K562 (cell line): ENCODE results near the gene PRKACA. TPM values are rescaled to one million over a fixed set of nuclear protein-coding genes. Genes with fewer than 3 reads are reported as not detected.

ENCODE experiments used
- ARID2 ChIP-seq: fragments of 450-650 bp; IDR thresholded peaks from 2 replicates; pipeline ENCODE4 v1.6.1; 2017; ENCODE audit warnings: antibody characterized with exemption, mild to moderate bottlenecking
- DNMT1 ChIP-seq: fragments of 450-650 bp; IDR thresholded peaks from 2 replicates; pipeline ENCODE4 v1.6.1; 2016; ENCODE audit warnings: antibody characterized with exemption, mild to moderate bottlenecking
- ERF ChIP-seq: fragments of 450-650 bp; formaldehyde crosslinking; IDR thresholded peaks from 2 replicates; pipeline ENCODE4 v1.4.0; 2020; ENCODE audit warnings: mild to moderate bottlenecking, mixed read lengths
- HOXB6 ChIP-seq: fragments of 250-450 bp; sonication (Bioruptor Pico); IDR thresholded peaks from 2 replicates; pipeline ENCODE4 v1.5.1; 2022; ENCODE audit warnings: mild to moderate bottlenecking, borderline replicate concordance
- KLF1 ChIP-seq: fragments of 450-650 bp; IDR thresholded peaks from 2 replicates; pipeline ENCODE4 v1.6.1; 2016; ENCODE audit warnings: missing genetic modification characterization, missing compliant biosample characterization
- LARP7 ChIP-seq: fragments of 450-650 bp; IDR thresholded peaks from 2 replicates; pipeline ENCODE4 v1.6.1; 2016
- MAX ChIP-seq: sonication (generic); formaldehyde crosslinking; IDR thresholded peaks from 2 replicates; pipeline ENCODE4 v1.9.0; 2022; ENCODE audit warnings: mild to moderate bottlenecking, missing genetic modification reagents
- MXD1 ChIP-seq: fragments of 250-450 bp; sonication (Bioruptor Pico); IDR thresholded peaks from 2 replicates; pipeline ENCODE4 v1.8.0; 2021; ENCODE audit warnings: borderline replicate concordance, mild to moderate bottlenecking, moderate library complexity; ENCODE audit not compliant: poor library complexity, severe bottlenecking
- PHB ChIP-seq: fragments of 250-450 bp; sonication (Bioruptor Pico); IDR thresholded peaks from 2 replicates; pipeline ENCODE4 v1.5.0; 2021
- PHB2 ChIP-seq: fragments of 450-650 bp; IDR thresholded peaks from 2 replicates; pipeline ENCODE4 v1.6.1; 2017; ENCODE audit warnings: low read depth
- PHF8 ChIP-seq: fragments of 200-600 bp; sonication (generic); IDR thresholded peaks from 2 replicates; pipeline ENCODE4 v1.6.1; 2012; ENCODE audit warnings: mixed run types, mild to moderate bottlenecking, inconsistent platforms, low read length, moderate library complexity, borderline replicate concordance
- POLR2AphosphoS5 ChIP-seq: IDR thresholded peaks from 2 replicates; pipeline ENCODE4 v1.6.1; 2011; ENCODE audit warnings: mild to moderate bottlenecking, low read depth, low read length, moderate library complexity; ENCODE audit not compliant: control insufficient read depth, insufficient read depth
- POLR2G ChIP-seq: fragments of 200-400 bp; formaldehyde crosslinking; IDR thresholded peaks from 2 replicates; pipeline ENCODE4 v1.6.1; 2017; ENCODE audit warnings: low read depth, mild to moderate bottlenecking, antibody characterized with exemption, low read length, moderate library complexity
- SIN3B ChIP-seq: fragments of 450-650 bp; IDR thresholded peaks from 2 replicates; pipeline ENCODE4 v1.6.1; 2017; ENCODE audit warnings: low read depth, mild to moderate bottlenecking, moderate library complexity
- TEAD4 ChIP-seq, 2 experiments: sonication (generic) in 1 of 2; formaldehyde crosslinking in 1 of 2; IDR thresholded peaks; 2 replicates each; pipeline versions ENCODE4 v1.6.1 to v1.8.0; 2012 to 2022; ENCODE audit warnings: borderline replicate concordance in 1 of 2, inconsistent platforms in 1 of 2, low read length in 1 of 2, mild to moderate bottlenecking in 1 of 2, missing genetic modification reagents in 1 of 2
- ZNF318 ChIP-seq, 2 experiments: fragments of 450-650 bp; IDR thresholded peaks; 2 replicates each; pipeline ENCODE4 v1.6.1; 2016; ENCODE audit warnings: mild to moderate bottlenecking in 2 of 2, borderline replicate concordance in 1 of 2, low read depth in 1 of 2, moderate library complexity in 1 of 2
- polyA plus RNA-seq, 8 experiments: library from polyadenylated mRNA; depleted of rRNA in 4 of 8; stranded (reverse) in 5 of 8; unstranded in 3 of 8; fragments of >200 nt; fragmentation: Nextera tagmentation in 2 of 8; fragmentation: Illumina TruSeq in 1 of 8; extraction: Ambion mirVana in 2 of 8; extraction: Trizol in 1 of 8; gene quantifications; 2 replicates each; pipeline versions ENCODE4 v1.2.1 to v1.2.3, GENCODE V29; 2011 to 2014; ENCODE audit warnings: inconsistent platforms in 1 of 8, missing spikeins in 1 of 8
- total RNA-seq, 7 experiments: library from RNA; depleted of rRNA in 6 of 7; stranded (reverse); fragments of >200 nt in 6 of 7; fragmentation: Illumina TruSeq in 2 of 7; extraction: Trizol in 2 of 7; gene quantifications; 2 replicates each; pipeline versions ENCODE4 v1.2.1 to v1.2.3, GENCODE V29; 2011 to 2021; ENCODE audit warnings: low replicate concordance in 1 of 7
- TF ChIP-seq, protein P1 (sequence below): fragments of 250-450 bp; sonication (Bioruptor Pico); IDR thresholded peaks from 2 replicates; pipeline ENCODE4 v1.4.0; 2020; ENCODE audit warnings: mild to moderate bottlenecking

The PRKACA gene
- total and polyA plus RNA-seq, 9 of the 15 experiments (the other 6 are each of a cell fraction or from before 2014, with no cell fraction given), result 1.2 to 63.1 (median 13.0) TPM

- TF ChIP-seq ZNF318 (IDR thresholded peaks at IDR 0.05; ENCODE audit: borderline replicate concordance in 1 of 2, low read depth in 1 of 2) (no peak), ARID2 (no peak), MAX (CRISPR knock-in tag) (0 out of 2 replicates have a peak, but pooled peaks have one; percentile 20), POLR2AphosphoS5 (peak; percentile 68; the same call in 1 of the 2 replicates), PHB2 (no peak), POLR2G (peak; percentile 87), PHB (no peak), LARP7 (no peak), MXD1 (CRISPR knock-in tag) (no peak), ERF (0 out of 2 replicates have a peak, but pooled peaks have one; percentile 61), SIN3B (peak; percentile 64), TEAD4 (IDR thresholded peaks at IDR 0.05; ENCODE audit: low read length) (peak; percentile 58), TEAD4 (CRISPR knock-in tag; IDR thresholded peaks at IDR 0.05; ENCODE audit: borderline replicate concordance) (no peak), PHF8 (peak; percentile 73; the same call in 1 of the 2 replicates), KLF1 (peak; percentile 97), DNMT1 (no peak), HOXB6 (CRISPR knock-in tag) (no peak)
- TF ChIP-seq, protein P1, sequence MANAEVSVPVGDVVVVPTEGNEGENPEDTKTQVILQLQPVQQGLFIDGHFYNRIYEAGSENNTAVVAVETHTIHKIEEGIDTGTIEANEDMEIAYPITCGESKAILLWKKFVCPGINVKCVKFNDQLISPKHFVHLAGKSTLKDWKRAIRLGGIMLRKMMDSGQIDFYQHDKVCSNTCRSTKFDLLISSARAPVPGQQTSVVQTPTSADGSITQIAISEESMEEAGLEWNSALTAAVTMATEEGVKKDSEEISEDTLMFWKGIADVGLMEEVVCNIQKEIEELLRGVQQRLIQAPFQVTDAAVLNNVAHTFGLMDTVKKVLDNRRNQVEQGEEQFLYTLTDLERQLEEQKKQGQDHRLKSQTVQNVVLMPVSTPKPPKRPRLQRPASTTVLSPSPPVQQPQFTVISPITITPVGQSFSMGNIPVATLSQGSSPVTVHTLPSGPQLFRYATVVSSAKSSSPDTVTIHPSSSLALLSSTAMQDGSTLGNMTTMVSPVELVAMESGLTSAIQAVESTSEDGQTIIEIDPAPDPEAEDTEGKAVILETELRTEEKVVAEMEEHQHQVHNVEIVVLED (CRISPR knock-in tag), result peak; percentile 35; the same call in 1 of the 2 replicates
Observed at GRCh38 chr19:14091081-14091812, 26.3 kb downstream of the PRKACA start (continued).
